Esophagus muscularis mucosa (tissue), 3 donors: Measurements from ENCODE around the gene DFFB.

Experiments
- POLR2A ChIP-seq: fragments of 450-650 bp; IDR thresholded peaks from one replicate; pipeline ENCODE4 v1.6.1; 2017; ENCODE audit warnings: antibody characterized with exemption, moderate library complexity, mild to moderate bottlenecking, low read depth
- POLR2AphosphoS5 ChIP-seq, 2 donors: sonication (generic); formaldehyde crosslinking; IDR thresholded peaks; one replicate each; pipeline ENCODE4 v1.6.1; 2017; ENCODE audit warnings: antibody characterized with exemption in 2 of 2
- TF ChIP-seq, protein P1 (sequence below), 3 experiments: fragments of 200-600 bp in 2 of 3; fragments of 450-650 bp in 1 of 3; sonication (generic) in 2 of 3; IDR thresholded peaks; one replicate each; pipeline ENCODE4 v1.5.1; 2017 to 2019; ENCODE audit warnings: antibody characterized with exemption in 3 of 3, mild to moderate bottlenecking in 2 of 3, moderate library complexity in 1 of 3

DNA sequence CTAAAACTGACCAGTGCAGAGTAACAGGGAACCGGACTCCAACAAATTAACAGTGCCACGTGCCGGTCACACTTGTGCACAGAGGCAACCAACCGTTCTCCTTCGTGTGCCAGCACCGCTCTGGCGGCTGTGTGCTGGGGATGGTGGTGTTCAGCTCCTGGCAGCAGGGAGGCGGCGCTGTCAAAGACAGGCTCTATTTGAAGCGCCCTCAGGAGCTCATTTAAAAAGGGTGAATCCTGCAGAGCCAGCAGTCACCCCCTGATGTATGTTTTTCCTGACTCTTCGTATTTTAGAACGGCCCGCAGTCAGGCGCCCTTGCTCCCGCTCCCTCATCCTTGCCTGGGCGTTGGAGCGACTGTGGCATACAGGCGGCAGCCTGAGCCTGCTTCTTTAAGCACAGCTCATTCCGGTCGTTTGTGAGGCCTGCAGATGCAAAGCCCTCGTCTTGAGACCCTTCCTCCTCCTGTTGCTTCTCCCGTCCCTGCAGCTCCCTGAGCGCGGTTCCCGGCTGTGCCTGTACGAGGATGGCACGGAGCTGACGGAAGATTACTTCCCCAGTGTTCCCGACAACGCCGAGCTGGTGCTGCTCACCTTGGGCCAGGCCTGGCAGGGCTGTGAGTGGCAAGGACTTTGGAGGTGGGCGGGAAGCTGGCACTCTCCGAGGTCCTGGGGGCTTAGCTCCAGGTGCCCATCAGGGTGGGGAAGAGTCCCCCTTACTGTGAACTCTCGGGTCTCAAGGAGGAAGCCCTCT lies 1.1 kb downstream of the DFFB start:
- TF ChIP-seq POLR2AphosphoS5 (IDR thresholded peaks at IDR 0.05) (no peak), POLR2A (no peak)
- TF ChIP-seq, protein P1, sequence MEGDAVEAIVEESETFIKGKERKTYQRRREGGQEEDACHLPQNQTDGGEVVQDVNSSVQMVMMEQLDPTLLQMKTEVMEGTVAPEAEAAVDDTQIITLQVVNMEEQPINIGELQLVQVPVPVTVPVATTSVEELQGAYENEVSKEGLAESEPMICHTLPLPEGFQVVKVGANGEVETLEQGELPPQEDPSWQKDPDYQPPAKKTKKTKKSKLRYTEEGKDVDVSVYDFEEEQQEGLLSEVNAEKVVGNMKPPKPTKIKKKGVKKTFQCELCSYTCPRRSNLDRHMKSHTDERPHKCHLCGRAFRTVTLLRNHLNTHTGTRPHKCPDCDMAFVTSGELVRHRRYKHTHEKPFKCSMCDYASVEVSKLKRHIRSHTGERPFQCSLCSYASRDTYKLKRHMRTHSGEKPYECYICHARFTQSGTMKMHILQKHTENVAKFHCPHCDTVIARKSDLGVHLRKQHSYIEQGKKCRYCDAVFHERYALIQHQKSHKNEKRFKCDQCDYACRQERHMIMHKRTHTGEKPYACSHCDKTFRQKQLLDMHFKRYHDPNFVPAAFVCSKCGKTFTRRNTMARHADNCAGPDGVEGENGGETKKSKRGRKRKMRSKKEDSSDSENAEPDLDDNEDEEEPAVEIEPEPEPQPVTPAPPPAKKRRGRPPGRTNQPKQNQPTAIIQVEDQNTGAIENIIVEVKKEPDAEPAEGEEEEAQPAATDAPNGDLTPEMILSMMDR (IDR thresholded peaks at IDR 0.05): no peak
